Stimulated activated CD4-positive, alpha-beta T cell treated with anti-CD3 and anti-CD28 coated beads, Interleukin-12 subunit alpha, Interleukin-12 subunit beta, amount 100 ng/mL, for 48 hours (primary cell): ENCODE measurements around the gene CXCR5.
"Not testable (repeated sequence)": the region's sequence is repeated elsewhere in the genome, so short reads cannot be mapped to it uniquely, and the experiment has no call there.

Source experiments
- DNase-seq, 3 donors: peaks; one replicate each; pipeline ENCODE4 v3.0.0-alpha.2; 2020; ENCODE audit warnings: low read depth in 2 of 3, low spot score in 1 of 3

The CXCR5 gene

GRCh38 chr11:118883368-118884071 lies at the start of gene CXCR5:
TSS of gene CXCR5 (plus strand) at chr11:118883892. CDS start at chr11:118883942, 50 bp downstream.
- peak in 2 of 3 donors; percentile 34 to 68 for DNase-seq

GRCh38 chr11:118834427-118835028 lies 49.2 kb upstream of the CXCR5 start:
- DNase-seq = no peak

- no peak for DNase-seq
Observed at GRCh38 chr11:118837868-118838267, 45.8 kb upstream of the CXCR5 start.

GRCh38 chr11:118838905-118839553 lies 44.7 kb upstream of the CXCR5 start:
- DNase-seq = no peak

GRCh38 chr11:118841469-118842242 lies 42.0 kb upstream of the CXCR5 start:
- DNase-seq = peak; percentile 32 to 62 (median 41)

- no peak for DNase-seq
Observed at GRCh38 chr11:118842369-118842768, 41.3 kb upstream of the CXCR5 start.

GRCh38 chr11:118842843-118843242 lies 40.8 kb upstream of the CXCR5 start:
- not testable (repeated sequence) for DNase-seq

- DNase-seq = no peak
Observed at GRCh38 chr11:118843565-118843964, 40.1 kb upstream of the CXCR5 start.

GRCh38 chr11:118845369-118845768 lies 38.3 kb upstream of the CXCR5 start:
- no peak for DNase-seq

- DNase-seq = no peak
Observed at GRCh38 chr11:118846181-118846935, 37.3 kb upstream of the CXCR5 start.

GRCh38 chr11:118849825-118850224 lies 33.9 kb upstream of the CXCR5 start:
- DNase-seq = no peak

GRCh38 chr11:118851970-118852369 lies 31.7 kb upstream of the CXCR5 start:
- no peak for DNase-seq

- DNase-seq = no peak
Observed at GRCh38 chr11:118853678-118854077, 30.0 kb upstream of the CXCR5 start.

GRCh38 chr11:118856314-118856713 lies 27.4 kb upstream of the CXCR5 start:
- DNase-seq = no peak

- no peak for DNase-seq
Observed at GRCh38 chr11:118857385-118857784, 26.3 kb upstream of the CXCR5 start.

GRCh38 chr11:118859973-118860372 lies 23.7 kb upstream of the CXCR5 start:
- no peak for DNase-seq

- DNase-seq = no peak
Observed at GRCh38 chr11:118868659-118869058, 15.0 kb upstream of the CXCR5 start.

GRCh38 chr11:118870396-118871343 lies 13.0 kb upstream of the CXCR5 start:
- peak in 1 of 3 donors; percentile 32 for DNase-seq

GRCh38 chr11:118872403-118872821 lies 11.3 kb upstream of the CXCR5 start:
- DNase-seq = peak in 2 of 3 donors; percentile 38 to 49

- no peak for DNase-seq
Observed at GRCh38 chr11:118873804-118874203, 9.9 kb upstream of the CXCR5 start.
